ENCODE measurements around the gene FLT3LG.

Gene FLT3LG

DNA sequence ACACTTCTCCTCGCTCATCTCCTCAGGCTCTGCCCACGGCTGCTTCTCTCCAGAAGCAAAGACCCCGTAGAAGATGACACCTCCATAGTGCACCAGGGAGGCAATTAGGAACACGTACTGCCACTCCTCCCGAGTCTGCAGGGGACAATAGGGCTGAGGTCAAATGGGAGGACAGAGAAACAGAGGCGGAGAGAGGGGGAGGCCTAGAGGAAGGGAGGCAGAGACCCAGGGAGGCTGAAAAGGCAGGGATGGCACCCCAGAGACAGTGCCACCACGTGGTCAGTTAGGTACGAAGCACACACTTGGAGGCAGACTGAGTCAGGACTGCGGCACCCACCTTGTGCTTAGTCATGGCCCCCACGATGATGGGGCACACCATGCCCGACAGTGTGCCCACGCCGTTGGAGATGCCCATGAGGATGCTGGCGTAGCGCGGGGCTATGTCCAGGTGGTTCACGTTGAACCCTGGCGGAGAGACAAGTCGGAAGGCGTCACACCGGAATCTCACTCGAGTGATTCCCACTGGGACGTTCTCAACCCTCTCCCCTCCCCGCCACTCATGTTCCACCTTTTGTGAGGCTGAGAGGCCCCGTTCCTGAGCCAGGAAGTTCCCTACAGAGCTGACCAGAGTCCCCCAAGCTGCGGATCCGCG is 43.2 kb upstream of the FLT3LG start:
- Histone ChIP-seq H3K27ac (ENCODE audit: low read length) (no peak overlapping the region), H3K4me2 (ENCODE audit: low read length) (peak overlapping the region; percentile 20; the same call in 1 of the 2 replicates), H3K27me3 (ENCODE audit: low read depth, low read length) (peaks cover 16% of the 10 kb centered on the region), H3K9ac (ENCODE audit: low read length) (no peak overlapping the region), H4K20me1 (ENCODE audit: insufficient read depth, low read length) (no peaks in the 10 kb centered on the region), H3K9me3 (ENCODE audit: insufficient read depth, low read length) (no peaks in the 10 kb centered on the region), H3K4me1 (ENCODE audit: low read length) (peaks cover 10% of the 10 kb centered on the region), H3K79me2 (ENCODE audit: low read length) (no peaks in the 10 kb centered on the region), H2AFZ (ENCODE audit: low read depth, low read length) (peak overlapping the region; percentile 68; the same call in 1 of the 2 replicates), H3K36me3 (replicated peaks; ENCODE audit: low read depth, low read length) (no peaks in the 10 kb centered on the region), H3K4me3 (ENCODE audit: low read length) (no peak overlapping the region)
- TF ChIP-seq EZH2phosphoT487 (IDR thresholded peaks at IDR 0.05; ENCODE audit: low read depth): no peak
- TF ChIP-seq, protein P1, sequence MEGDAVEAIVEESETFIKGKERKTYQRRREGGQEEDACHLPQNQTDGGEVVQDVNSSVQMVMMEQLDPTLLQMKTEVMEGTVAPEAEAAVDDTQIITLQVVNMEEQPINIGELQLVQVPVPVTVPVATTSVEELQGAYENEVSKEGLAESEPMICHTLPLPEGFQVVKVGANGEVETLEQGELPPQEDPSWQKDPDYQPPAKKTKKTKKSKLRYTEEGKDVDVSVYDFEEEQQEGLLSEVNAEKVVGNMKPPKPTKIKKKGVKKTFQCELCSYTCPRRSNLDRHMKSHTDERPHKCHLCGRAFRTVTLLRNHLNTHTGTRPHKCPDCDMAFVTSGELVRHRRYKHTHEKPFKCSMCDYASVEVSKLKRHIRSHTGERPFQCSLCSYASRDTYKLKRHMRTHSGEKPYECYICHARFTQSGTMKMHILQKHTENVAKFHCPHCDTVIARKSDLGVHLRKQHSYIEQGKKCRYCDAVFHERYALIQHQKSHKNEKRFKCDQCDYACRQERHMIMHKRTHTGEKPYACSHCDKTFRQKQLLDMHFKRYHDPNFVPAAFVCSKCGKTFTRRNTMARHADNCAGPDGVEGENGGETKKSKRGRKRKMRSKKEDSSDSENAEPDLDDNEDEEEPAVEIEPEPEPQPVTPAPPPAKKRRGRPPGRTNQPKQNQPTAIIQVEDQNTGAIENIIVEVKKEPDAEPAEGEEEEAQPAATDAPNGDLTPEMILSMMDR (IDR thresholded peaks at IDR 0.05; ENCODE audit: low read depth, low read length): peak; percentile 66

DNA sequence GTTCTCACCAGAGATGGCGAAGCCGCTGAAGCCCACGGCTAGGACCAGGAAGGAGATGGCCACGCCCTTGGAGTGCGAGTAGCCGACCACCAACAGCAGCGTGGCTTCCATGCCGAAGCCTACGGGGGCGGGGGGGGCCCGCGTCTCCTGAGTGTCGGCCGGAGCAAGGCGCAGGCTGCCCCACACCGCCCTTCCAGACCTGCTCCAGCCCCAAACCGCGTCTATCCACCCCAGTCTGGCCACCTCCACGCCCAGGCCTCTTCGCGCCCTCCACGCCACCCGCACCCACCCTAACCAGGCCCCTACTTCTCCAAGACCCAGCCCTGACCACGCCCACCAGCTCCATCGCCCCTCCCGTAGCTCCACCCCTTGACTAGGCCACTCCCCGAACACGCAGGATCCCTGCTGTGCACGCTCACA is 42.7 kb upstream of the FLT3LG start:
- H3K4me2 ChIP-seq (ENCODE audit: low read length): no peak overlapping the region
- H2AFZ ChIP-seq (ENCODE audit: low read depth, low read length): no peak overlapping the region
- no peaks in the 10 kb centered on the region for H3K79me2 ChIP-seq (ENCODE audit: low read length)
- no peak for TF ChIP-seq EZH2phosphoT487 (IDR thresholded peaks at IDR 0.05; ENCODE audit: low read depth)
- TF ChIP-seq, protein P1 (IDR thresholded peaks at IDR 0.05; ENCODE audit: low read depth, low read length): no peak
- no peak overlapping the region for H3K4me3 ChIP-seq (ENCODE audit: low read length)
- no peaks in the 10 kb centered on the region for H4K20me1 ChIP-seq (ENCODE audit: insufficient read depth, low read length)
- no peaks in the 10 kb centered on the region for H3K9me3 ChIP-seq (ENCODE audit: insufficient read depth, low read length)
- H3K4me1 ChIP-seq (ENCODE audit: low read length): peaks cover 10% of the 10 kb centered on the region
- H3K36me3 ChIP-seq (replicated peaks; ENCODE audit: low read depth, low read length): no peaks in the 10 kb centered on the region
- H3K9ac ChIP-seq (ENCODE audit: low read length): no peak overlapping the region
- no peak overlapping the region for H3K27ac ChIP-seq (ENCODE audit: low read length)
- peaks cover 11% of the 10 kb centered on the region for H3K27me3 ChIP-seq (ENCODE audit: low read depth, low read length)

DNA sequence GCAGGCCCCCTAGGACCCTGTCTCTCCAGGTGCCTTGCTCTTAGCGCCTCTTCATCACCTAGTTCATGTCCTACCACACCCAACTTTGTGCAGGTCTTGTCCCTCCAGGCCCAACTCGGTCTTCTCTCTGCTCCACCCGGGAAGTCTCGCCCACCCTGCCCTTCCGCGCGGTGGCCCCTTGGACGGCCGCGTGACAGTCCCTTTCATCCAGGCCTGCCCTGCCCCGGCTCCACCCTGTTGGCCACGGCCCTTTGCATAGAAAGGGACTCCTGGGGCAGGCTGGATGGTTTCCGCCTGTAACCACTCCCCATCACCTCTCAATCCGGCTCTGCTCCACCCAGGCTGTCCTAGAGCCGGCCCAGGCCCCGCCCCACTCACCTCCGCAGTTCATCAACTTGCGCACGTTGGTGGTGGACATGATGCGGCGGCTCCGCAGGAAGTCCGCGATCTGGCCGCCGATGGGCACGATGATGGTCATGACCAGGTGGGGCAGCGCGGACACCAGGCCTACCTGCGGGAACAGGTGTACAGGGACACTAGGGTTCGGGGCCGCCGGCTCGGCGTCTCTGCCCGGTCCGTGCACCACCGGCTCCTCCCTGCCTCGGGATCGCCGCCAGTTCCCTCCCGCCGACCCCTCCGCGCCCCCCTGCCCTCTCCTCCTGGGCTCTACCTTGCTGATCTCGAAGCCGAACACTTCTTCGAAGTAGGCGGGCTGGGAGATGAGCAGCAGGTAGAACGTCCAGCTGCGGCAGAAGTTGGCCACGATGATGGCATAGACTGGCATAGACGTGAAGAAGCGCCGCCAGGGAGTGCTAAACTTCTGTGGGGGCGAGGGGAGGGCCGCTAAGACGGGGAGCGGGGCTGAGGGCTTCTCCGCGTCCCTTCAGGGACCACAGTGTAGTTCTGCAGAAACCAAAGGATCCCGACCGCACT is 41.6 kb upstream of the FLT3LG start:
- Histone ChIP-seq H3K4me3 (ENCODE audit: low read length) (no peak overlapping the region), H3K4me1 (ENCODE audit: low read length) (peaks cover 10% of the 10 kb centered on the region), H3K27ac (ENCODE audit: low read length) (no peak overlapping the region), H3K9ac (ENCODE audit: low read length) (no peak overlapping the region), H3K4me2 (ENCODE audit: low read length) (no peak overlapping the region), H3K27me3 (ENCODE audit: low read depth, low read length) (peaks cover 8% of the 10 kb centered on the region), H3K9me3 (ENCODE audit: insufficient read depth, low read length) (no peaks in the 10 kb centered on the region), H2AFZ (ENCODE audit: low read depth, low read length) (no peak overlapping the region), H4K20me1 (ENCODE audit: insufficient read depth, low read length) (no peaks in the 10 kb centered on the region), H3K79me2 (ENCODE audit: low read length) (no peaks in the 10 kb centered on the region), H3K36me3 (replicated peaks; ENCODE audit: low read depth, low read length) (no peaks in the 10 kb centered on the region)
- TF ChIP-seq, protein P1 (IDR thresholded peaks at IDR 0.05; ENCODE audit: low read depth, low read length): no peak
- TF ChIP-seq EZH2phosphoT487 (IDR thresholded peaks at IDR 0.05; ENCODE audit: low read depth): no peak

DNA sequence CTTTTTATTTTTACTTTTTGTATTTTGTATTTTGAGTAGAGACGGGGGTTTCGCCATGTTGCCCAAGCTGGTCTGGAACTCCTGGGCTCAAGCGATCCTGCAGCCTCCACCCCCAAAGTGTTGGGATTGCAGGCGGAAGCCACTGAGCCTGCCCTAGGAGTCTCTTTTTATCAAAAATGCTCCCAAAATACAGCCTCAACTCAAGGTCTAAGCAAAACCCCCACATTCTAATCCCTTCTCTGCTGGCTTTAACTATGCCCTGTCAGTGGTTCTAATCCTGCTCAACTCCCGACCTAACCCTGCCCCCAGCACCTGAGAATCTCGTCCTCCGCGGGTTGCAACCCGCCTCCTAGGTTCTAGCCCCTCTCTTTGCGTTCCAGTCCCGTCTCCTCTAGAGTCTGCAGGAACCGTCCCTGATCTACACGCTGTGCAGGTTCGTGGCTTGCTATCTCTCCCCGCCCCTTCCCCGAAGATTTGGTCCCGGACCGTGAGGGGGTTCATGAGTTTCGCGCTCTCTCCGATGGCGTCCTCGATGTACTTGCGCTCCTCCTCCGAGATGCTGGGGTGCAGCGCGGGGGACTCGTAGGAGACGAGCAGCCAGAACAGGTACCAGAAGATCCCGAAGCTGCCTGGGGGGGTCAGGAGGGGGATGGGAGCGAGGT is 40.6 kb upstream of the FLT3LG start:
- no peak overlapping the region for H3K9ac ChIP-seq (ENCODE audit: low read length)
- H3K4me1 ChIP-seq (ENCODE audit: low read length): peaks cover 10% of the 10 kb centered on the region
- no peaks in the 10 kb centered on the region for H3K9me3 ChIP-seq (ENCODE audit: insufficient read depth, low read length)
- H4K20me1 ChIP-seq (ENCODE audit: insufficient read depth, low read length): no peaks in the 10 kb centered on the region
- H3K27me3 ChIP-seq (ENCODE audit: low read depth, low read length): peaks cover 18% of the 10 kb centered on the region
- no peak overlapping the region for H3K27ac ChIP-seq (ENCODE audit: low read length)
- no peak overlapping the region for H2AFZ ChIP-seq (ENCODE audit: low read depth, low read length)
- no peaks in the 10 kb centered on the region for H3K79me2 ChIP-seq (ENCODE audit: low read length)
- no peaks in the 10 kb centered on the region for H3K36me3 ChIP-seq (replicated peaks; ENCODE audit: low read depth, low read length)
- H3K4me2 ChIP-seq (ENCODE audit: low read length): no peak overlapping the region
- TF ChIP-seq, protein P1 (IDR thresholded peaks at IDR 0.05; ENCODE audit: low read depth, low read length): no peak
- TF ChIP-seq EZH2phosphoT487 (IDR thresholded peaks at IDR 0.05; ENCODE audit: low read depth): no peak
- no peak overlapping the region for H3K4me3 ChIP-seq (ENCODE audit: low read length)

Data from OCI-LY3 (cell line).